Testis (tissue), 2 donors: ENCODE data around the gene ROBO4.
A peak's percentile ranks its signal among the peaks of the same experiment; 100 is the strongest.

ENCODE experiments used
- POLR2A ChIP-seq: fragments of 450-650 bp; IDR thresholded peaks from one replicate; pipeline ENCODE4 v1.6.1; 2017; ENCODE audit warnings: antibody characterized with exemption, mild to moderate bottlenecking, moderate library complexity
- TF ChIP-seq, protein P1 (sequence below), 3 experiments: fragments of 450-650 bp in 2 of 3; fragments of 200-600 bp in 1 of 3; sonication (generic) in 1 of 3; IDR thresholded peaks; one replicate each; pipeline ENCODE4 v1.5.1; 2016 to 2019; ENCODE audit warnings: antibody characterized with exemption in 3 of 3, mild to moderate bottlenecking in 2 of 3, moderate library complexity in 1 of 3

DNA sequence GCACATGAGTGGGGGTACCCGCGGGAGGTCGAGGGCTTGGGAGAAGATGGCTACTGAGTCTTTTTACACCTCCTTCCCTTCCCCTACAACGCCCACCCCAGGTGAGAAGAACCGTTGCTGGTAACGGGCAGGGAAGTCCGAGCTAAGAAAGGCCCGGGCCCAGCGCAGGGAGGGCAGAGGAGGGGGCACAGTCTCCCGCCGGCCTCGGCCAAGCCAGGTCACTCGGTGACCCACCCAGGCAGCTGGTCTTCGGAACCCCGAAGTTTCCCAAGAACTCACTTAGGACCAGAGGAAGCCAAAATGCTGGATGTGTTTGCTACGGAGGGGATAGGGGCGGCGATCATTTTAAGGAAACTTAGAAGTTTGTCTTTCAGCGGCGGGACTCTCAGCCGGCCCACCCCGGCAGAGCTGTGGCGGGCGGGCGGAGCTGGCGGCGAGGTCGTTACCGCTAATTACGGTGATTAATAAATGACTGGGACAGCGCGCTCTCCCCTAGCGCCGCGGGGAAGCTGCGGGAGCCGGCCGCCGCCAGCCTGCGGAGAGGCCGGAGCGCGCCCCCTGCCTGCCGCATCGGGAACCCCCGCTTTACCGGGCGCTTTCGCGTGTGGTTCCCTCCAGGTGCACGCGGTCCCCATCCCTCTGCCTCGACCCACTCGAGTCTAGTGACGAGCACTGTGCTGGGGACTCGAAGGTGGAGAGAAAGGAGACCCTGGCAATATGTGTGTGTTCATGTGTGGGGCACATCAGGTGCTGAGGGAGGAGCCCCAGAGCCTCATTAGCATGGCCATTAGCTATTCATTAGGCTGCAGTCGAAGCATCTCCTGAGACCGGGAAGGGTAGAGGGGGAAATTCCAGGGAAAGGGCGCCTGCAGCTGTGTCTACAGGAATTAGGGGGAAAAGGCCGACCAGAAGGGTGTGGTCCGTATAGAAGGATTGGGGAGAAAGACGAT, 31.5 kb downstream of the ROBO4 start:
- TF ChIP-seq, protein P1, sequence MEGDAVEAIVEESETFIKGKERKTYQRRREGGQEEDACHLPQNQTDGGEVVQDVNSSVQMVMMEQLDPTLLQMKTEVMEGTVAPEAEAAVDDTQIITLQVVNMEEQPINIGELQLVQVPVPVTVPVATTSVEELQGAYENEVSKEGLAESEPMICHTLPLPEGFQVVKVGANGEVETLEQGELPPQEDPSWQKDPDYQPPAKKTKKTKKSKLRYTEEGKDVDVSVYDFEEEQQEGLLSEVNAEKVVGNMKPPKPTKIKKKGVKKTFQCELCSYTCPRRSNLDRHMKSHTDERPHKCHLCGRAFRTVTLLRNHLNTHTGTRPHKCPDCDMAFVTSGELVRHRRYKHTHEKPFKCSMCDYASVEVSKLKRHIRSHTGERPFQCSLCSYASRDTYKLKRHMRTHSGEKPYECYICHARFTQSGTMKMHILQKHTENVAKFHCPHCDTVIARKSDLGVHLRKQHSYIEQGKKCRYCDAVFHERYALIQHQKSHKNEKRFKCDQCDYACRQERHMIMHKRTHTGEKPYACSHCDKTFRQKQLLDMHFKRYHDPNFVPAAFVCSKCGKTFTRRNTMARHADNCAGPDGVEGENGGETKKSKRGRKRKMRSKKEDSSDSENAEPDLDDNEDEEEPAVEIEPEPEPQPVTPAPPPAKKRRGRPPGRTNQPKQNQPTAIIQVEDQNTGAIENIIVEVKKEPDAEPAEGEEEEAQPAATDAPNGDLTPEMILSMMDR (IDR thresholded peaks at IDR 0.05), result peak; percentile 55 to 81 (median 67)
- TF ChIP-seq POLR2A, result no peak
